RWPE1 (cell line): ENCODE data around the gene KCNH3.

Source experiments
- CTCF ChIA-PET: fragments of 350-600 bp; sonication (Branson Sonifier 250); formaldehyde crosslinking; extraction: SDS; loops from one replicate; lab custom pipeline; 2021; lab: Yijun Ruan, JAX
- POLR2A ChIA-PET: fragments of 400-600 bp; formaldehyde crosslinking; extraction: SDS; loops from one replicate; lab custom pipeline; 2020; ENCODE audit warnings: antibody characterized with exemption; ENCODE audit not compliant: low non-redundant PET; lab: Yijun Ruan, JAX
- DNase-seq: peaks from one replicate; pipeline ENCODE4 v3.0.0; 2012; ENCODE audit warnings: low spot score
- H3K27ac ChIP-seq: fragments of 450-650 bp; 2 replicates; pipeline ENCODE4 v1.5.1; 2017
- CTCF ChIP-seq: fragments of 450-650 bp; conservative IDR thresholded peaks from 2 replicates; pipeline ENCODE4 v1.5.1; 2017; ENCODE audit warnings: low read depth, mild to moderate bottlenecking

Gene KCNH3

DNA sequence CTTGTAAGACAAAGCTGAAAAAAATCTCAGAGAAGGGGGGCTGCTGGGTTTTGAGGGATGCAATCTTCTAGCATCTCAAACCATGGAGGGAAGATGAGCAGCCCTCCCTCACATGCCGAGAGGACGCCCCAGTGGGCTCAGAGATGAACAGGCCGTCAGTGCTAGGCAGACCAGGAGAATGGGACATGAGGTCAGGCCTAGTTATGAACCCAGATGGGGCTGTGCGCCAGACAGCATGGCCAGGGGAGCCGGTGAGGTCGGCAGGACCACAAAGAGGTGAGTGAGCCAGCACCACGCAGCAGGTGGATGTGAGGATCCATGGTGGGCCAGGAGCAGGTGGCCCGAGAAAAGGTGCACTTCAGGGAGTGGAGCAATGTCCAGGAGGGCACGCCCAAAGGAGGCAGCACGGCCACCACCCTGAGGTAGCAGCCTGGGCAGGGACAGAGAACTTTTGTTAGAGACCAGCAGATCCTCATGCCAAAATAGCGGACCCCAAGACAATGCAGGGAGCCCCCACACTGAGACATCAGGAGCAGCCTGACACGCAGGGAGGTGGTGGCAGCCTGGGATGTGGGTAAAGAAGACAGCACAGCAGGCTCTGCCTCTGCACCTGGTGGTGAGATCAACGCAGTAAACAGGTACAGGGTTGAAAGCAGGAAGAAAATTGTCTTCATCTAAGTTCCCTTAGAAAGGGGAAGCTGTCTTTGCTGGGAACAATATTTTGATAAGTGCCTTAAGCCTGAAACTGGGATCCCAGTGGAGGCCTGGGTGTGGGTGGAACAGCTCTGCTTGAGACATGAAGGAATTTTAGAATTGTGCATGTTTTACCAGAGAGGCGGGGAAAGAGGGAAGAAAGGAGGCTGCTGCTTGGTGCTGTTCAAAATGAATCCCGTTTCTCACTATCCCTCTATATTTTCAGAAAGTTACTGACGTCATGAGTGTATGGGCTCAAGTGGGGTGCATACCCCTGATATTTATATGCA, 46.9 kb downstream of the KCNH3 start:
- TF ChIP-seq CTCF = no peak
- ChIA-PET CTCF (no interaction called here), POLR2A (no interaction called here)
- H3K27ac ChIP-seq = no peak overlapping the region
- no peak for DNase-seq

DNA sequence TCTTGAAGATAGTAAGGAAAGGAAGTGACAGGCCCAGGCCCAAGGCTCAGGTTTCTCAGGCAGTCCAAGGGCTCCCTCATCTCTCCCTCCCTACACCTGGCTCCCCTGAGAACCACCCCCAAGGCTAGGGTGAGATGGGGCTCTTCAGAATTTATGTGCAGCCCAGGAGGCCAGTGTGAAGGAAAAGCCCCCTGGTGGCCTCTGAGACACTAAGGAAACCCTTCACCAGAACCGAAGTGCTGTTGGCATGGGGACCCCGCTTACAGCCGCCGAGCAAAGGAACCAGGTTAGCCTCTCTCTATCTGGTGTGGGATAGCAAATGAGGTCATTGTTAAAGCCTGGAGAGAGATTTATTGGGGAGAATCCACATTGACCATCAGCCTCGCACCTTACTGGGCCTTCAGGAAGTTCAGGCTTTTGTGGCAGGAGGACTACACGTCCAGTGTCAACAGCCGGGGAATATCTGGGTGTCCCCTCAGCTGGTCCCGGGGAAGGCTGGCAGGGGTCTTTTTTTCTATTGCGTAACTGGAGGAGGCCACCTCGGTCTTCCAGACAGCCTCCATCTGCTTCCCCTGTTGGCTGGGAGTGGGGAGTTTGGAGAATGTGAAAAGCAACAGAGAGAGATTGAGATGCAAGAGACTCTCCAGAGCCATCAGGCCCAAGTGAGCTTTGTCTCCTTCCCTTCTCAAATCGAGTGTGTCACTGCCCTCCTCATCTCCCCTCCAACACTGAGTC, 48.5 kb downstream of the KCNH3 start:
- DNase-seq = no peak
- POLR2A ChIA-PET = no interaction called here

DNA sequence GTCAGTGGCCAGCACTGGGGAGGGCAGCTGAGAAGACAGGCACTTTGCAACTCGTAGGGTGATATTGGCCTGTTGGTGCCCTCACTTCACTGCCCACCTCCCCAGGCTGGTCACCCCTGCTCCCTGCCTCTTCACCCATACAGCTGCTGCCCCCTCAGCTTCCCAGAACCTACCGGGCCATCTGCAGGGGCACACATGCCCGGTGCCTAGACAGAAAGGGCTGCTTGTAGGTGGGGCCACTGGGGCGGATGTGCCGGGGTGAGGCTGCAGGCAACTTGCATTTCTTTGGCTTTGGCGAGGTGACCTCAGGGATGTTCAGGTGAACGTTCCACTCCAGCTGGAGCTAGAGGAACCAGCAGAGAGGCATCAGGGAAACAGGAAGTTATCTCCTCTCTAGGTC, 49.5 kb downstream of the KCNH3 start:
- no peak overlapping the region for H3K27ac ChIP-seq
- POLR2A ChIA-PET = no interaction called here
- CTCF ChIA-PET = no interaction called here
- no peak for TF ChIP-seq CTCF
- DNase-seq = no peak

More for the DNA sequence above, 48.5 kb downstream of the KCNH3 start:
- no peak for TF ChIP-seq CTCF
- CTCF ChIA-PET = no interaction called here
- H3K27ac ChIP-seq = no peak overlapping the region

DNA sequence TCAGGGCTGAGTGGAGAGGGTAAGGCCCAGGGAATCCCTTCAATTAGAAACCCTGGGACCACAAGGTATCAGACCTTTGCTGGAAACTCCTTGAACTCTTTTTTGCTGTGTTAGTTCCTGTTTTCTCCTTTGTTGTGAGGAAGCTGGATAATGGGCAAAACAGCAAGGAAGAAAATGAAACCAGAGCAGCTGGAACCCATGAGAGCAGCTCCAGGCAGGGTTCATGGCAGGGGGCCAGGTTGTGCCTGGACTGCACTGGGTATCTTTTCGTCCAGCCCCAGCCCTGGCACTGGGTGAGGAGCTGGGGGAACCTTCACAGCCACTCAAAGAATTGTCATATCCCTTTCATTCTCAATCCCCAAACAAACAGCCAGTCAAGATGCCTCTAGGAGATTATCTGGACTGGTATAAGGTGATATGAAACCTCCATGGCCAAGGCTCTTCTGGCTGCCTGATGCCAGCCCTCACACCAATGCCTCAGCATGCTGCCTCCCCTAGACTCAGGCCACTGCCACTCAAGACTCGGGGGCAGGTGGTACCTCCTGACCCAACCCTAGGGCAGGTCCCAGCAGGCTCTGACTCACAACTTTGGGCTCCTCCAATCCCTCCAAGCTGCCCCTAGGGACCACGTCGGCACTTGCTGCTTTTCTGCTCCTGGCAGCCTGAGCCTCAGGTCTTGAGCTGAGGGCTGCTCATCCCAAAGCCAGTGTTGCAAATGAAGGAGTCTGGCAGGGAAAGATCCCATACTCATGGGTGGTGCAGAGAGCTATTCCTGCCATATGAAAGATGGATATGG, 50.1 kb downstream of the KCNH3 start:
- CTCF ChIA-PET = no interaction called here
- TF ChIP-seq CTCF = no peak
- POLR2A ChIA-PET = no interaction called here
- DNase-seq = peak; percentile 23
- H3K27ac ChIP-seq = peak overlapping the region; percentile 12

DNA sequence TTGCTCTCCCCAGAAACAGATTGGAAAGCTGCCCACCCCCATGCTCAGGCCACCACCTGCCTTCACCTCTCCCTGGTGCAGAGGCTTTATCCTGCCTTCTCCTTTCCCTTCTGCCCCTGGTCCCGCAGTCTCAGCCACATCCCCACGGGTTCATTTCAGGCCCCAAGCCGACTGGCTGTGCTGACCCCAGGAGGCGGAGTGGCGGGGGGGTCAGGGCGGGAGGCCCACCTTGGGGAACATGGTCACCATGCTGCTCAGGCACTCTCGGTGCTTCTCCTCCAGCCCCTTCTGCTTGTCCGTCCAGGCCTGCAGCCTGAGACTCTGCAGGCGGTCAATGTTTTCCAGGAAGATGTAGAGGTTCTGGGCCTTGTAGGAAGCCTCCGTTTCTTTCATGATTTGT, 59.7 kb downstream of the KCNH3 start:
- no peak overlapping the region for H3K27ac ChIP-seq
- DNase-seq = no peak
- ChIA-PET POLR2A (no interaction called here), CTCF (no interaction called here)
- TF ChIP-seq CTCF = no peak

- POLR2A ChIA-PET = no interaction called here
- CTCF ChIA-PET = interaction anchor here (0.5 to 0.6 kb wide), 2 partner anchors 77 to 359 kb away, joined by 5 to 6 read pairs; no protein-coding TSS in a partner anchor
- H3K27ac ChIP-seq = no peak overlapping the region
- no peak for DNase-seq
- TF ChIP-seq CTCF = no peak
Measured at GRCh38 chr12:49599961-49600360, 61.1 kb downstream of the KCNH3 start.
